Measurements from ENCODE around the gene CAMKV.

DNA sequence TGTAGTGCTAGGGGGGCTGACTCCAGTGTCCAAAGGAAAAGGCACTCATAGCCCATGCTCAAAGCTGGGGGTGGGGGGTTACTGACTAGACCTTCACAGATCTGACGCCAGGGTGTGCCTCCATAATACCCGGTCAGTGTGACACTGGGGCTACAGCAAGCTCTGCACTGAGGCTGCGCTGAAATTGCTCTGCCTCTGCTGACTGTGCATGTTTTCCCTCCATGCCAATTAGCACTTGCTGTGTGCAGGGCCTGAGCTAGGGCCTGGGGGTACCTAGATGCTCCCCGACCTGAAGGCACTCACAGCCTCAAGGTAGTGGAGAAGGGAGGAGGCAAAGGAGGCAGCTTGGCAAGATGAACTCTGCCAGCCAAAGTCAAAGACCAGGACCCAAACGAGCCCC, 5.2 kb downstream of the CAMKV start:
- TF ChIP-seq EGR1 (IDR thresholded peaks at IDR 0.05; ENCODE audit: borderline replicate concordance in 1 of 2, low read depth in 2 of 2, low read length in 2 of 2) (no peak), LARP7 (IDR thresholded peaks at IDR 0.05) (no peak), MYC (IDR thresholded peaks at IDR 0.05; ENCODE audit: insufficient read depth, insufficient read length, insufficient replicate concordance, low read length, severe bottlenecking) (no peak), EP300 (IDR thresholded peaks at IDR 0.05; ENCODE audit: borderline replicate concordance in 1 of 2, control insufficient read depth in 1 of 2, low read depth in 2 of 2, low read length in 2 of 2) (no peak), FOS (IDR thresholded peaks at IDR 0.05; ENCODE audit: borderline replicate concordance, extremely low read depth, insufficient read length) (no peak), CREB1 (IDR thresholded peaks at IDR 0.05; ENCODE audit: low read depth) (no peak), ZNF24 (IDR thresholded peaks at IDR 0.05) (no peak)
- TF ChIP-seq, protein P1, sequence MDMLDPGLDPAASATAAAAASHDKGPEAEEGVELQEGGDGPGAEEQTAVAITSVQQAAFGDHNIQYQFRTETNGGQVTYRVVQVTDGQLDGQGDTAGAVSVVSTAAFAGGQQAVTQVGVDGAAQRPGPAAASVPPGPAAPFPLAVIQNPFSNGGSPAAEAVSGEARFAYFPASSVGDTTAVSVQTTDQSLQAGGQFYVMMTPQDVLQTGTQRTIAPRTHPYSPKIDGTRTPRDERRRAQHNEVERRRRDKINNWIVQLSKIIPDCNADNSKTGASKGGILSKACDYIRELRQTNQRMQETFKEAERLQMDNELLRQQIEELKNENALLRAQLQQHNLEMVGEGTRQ (IDR thresholded peaks at IDR 0.05; ENCODE audit: borderline replicate concordance, low read depth, low read length), result no peak
- TF ChIP-seq, protein P2, sequence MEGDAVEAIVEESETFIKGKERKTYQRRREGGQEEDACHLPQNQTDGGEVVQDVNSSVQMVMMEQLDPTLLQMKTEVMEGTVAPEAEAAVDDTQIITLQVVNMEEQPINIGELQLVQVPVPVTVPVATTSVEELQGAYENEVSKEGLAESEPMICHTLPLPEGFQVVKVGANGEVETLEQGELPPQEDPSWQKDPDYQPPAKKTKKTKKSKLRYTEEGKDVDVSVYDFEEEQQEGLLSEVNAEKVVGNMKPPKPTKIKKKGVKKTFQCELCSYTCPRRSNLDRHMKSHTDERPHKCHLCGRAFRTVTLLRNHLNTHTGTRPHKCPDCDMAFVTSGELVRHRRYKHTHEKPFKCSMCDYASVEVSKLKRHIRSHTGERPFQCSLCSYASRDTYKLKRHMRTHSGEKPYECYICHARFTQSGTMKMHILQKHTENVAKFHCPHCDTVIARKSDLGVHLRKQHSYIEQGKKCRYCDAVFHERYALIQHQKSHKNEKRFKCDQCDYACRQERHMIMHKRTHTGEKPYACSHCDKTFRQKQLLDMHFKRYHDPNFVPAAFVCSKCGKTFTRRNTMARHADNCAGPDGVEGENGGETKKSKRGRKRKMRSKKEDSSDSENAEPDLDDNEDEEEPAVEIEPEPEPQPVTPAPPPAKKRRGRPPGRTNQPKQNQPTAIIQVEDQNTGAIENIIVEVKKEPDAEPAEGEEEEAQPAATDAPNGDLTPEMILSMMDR (IDR thresholded peaks at IDR 0.05 in 2 of 3, conservative IDR thresholded peaks at IDR 0.05 in 1 of 3; ENCODE audit: control insufficient read depth in 2 of 3, extremely low read depth in 1 of 3, insufficient read depth in 1 of 3, low read depth in 3 of 3, low read length in 3 of 3), result no peak
- TF ChIP-seq, protein P3, sequence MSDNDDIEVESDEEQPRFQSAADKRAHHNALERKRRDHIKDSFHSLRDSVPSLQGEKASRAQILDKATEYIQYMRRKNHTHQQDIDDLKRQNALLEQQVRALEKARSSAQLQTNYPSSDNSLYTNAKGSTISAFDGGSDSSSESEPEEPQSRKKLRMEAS (IDR thresholded peaks at IDR 0.05; ENCODE audit: low read depth, low read length), result no peak

All from GM12878 (cell line).